Measurements from ENCODE around the gene ST3GAL2. TPM values are rescaled to one million over a fixed set of nuclear protein-coding genes. Genes with fewer than 3 reads are reported as not detected.

The ST3GAL2 gene
- total RNA-seq, 1 experiment from 2014 or later = 45.9 TPM

DNA sequence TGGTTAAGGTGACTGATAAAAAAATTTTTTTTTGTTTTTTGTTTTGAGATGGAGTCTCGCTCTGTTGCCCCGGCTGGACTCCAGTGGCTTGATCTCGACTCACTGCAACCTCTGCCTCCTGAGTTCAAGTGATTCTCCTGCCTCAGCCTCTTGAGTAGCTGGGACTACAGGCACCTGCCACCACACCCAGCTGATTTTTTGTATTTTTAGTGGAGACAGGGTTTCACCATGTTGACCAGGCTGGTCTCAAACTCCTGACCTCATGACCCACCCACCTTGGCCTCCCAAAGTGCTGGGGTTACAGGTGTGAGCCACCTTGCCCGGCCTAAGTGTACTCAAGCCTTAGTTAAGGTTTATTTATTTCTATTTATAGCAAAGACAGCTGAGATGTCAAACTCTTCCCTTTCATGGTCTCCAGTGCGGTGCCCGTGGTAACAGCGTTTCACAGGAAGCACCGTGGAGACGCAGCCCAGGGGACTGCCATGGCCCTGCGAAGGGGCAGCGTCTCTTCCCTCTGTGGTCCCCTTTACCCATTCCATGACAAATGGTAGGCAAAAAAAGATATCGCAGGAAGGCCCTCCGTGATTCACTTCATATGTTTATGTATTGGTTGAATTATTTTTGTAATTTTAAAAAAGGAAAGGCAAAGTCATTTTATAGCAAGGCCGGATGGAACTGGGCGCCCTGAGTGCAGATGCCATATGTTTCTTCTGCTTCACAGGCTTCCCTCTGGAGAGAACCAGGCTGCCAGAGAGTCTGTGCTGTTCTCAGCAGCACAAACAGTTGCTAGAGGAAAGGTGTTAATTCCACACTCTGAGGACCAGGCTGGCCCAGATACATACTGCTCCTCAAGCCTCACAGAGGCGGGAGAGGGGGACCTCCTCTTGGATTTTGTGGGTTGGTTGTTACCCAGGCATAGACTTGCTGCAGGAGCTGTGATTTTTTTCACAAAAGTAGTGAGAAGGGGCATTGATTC is 63.0 kb downstream of the ST3GAL2 start:
- H3K36me3 Mint-ChIP-seq (ENCODE audit: insufficient read depth in 1 of 3, low read depth in 3 of 3) = peaks cover 26 to 73% (median 46%) of the 10 kb centered on the region in 3 experiments; a peak in 6 of 7 replicates
- TF ChIP-seq, protein P1, sequence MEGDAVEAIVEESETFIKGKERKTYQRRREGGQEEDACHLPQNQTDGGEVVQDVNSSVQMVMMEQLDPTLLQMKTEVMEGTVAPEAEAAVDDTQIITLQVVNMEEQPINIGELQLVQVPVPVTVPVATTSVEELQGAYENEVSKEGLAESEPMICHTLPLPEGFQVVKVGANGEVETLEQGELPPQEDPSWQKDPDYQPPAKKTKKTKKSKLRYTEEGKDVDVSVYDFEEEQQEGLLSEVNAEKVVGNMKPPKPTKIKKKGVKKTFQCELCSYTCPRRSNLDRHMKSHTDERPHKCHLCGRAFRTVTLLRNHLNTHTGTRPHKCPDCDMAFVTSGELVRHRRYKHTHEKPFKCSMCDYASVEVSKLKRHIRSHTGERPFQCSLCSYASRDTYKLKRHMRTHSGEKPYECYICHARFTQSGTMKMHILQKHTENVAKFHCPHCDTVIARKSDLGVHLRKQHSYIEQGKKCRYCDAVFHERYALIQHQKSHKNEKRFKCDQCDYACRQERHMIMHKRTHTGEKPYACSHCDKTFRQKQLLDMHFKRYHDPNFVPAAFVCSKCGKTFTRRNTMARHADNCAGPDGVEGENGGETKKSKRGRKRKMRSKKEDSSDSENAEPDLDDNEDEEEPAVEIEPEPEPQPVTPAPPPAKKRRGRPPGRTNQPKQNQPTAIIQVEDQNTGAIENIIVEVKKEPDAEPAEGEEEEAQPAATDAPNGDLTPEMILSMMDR (conservative IDR thresholded peaks at IDR 0.05) = no peak
- no peak overlapping the region; a peak in 1 of 5 replicates for H3K4me3 Mint-ChIP-seq
- Histone ChIP-seq H2BK15ac (ENCODE audit: low read depth, low read length) (no peak overlapping the region), H3K9ac (ENCODE audit: extremely low read depth, insufficient read length, low read length) (no peak overlapping the region), H3T11ph (ENCODE audit: low read length) (no peak overlapping the region), H3K4ac (ENCODE audit: low read depth, low read length) (no peak overlapping the region), H2AFZ (ENCODE audit: low read length) (no peak overlapping the region), H3K4me2 (ENCODE audit: insufficient read depth, insufficient read length, low read length) (no peak overlapping the region), H3K4me1 (ENCODE audit: insufficient read depth, low read length) (no peaks in the 10 kb centered on the region; the same call in 1 of the 2 replicates), H3K23ac (ENCODE audit: insufficient read length, low read depth, low read length) (no peak overlapping the region), H4K5ac (ENCODE audit: insufficient read length, low read depth, low read length) (no peak overlapping the region), H3K14ac (ENCODE audit: insufficient read depth, low read length) (no peak overlapping the region), H2AK5ac (ENCODE audit: insufficient read length, low read length) (no peak overlapping the region), H4K91ac (ENCODE audit: insufficient read length, low read depth, low read length) (no peak overlapping the region), H2BK120ac (ENCODE audit: low read depth, low read length, poor library complexity, severe bottlenecking) (no peak overlapping the region), H3K27ac (ENCODE audit: insufficient read length, low read depth, low read length) (no peak overlapping the region), H3K9me3 (ENCODE audit: control insufficient read depth, low read depth, low read length) (no peaks in the 10 kb centered on the region), H3K79me2 (ENCODE audit: insufficient read depth, low read length) (no peaks in the 10 kb centered on the region), H3K56ac (ENCODE audit: insufficient read length, low read depth, low read length) (no peak overlapping the region), H4K20me1 (ENCODE audit: control insufficient read depth, insufficient read depth, insufficient read length) (no peaks in the 10 kb centered on the region), H2BK12ac (ENCODE audit: insufficient read length, low read depth, low read length) (no peak overlapping the region), H3K79me1 (ENCODE audit: insufficient read depth, low read depth, low read length, poor library complexity, severe bottlenecking) (no peaks in the 10 kb centered on the region), H4K8ac (replicated peaks; ENCODE audit: insufficient read length, low read depth, low read length) (no peak overlapping the region), H3K27me3 (ENCODE audit: insufficient read depth, low read length) (no peaks in the 10 kb centered on the region), H2BK5ac (ENCODE audit: insufficient read length, low read length) (no peak overlapping the region), H2BK20ac (ENCODE audit: low read depth, low read length, poor library complexity, severe bottlenecking) (no peak overlapping the region), H3K23me2 (ENCODE audit: insufficient read length, low read depth, low read length, poor library complexity, severe bottlenecking) (no peaks in the 10 kb centered on the region), H3K18ac (ENCODE audit: insufficient read length, low read depth, low read length) (no peak overlapping the region)
- no CpG with 5 or more reads among the region's 16 CpGs for WGBS (ENCODE audit: extremely low coverage, insufficient read length, low lambda C conversion rate)
- no peaks in the 10 kb centered on the region for H3K9me3 Mint-ChIP-seq
- no peaks in the 10 kb centered on the region; the same call in 1 of the 2 replicates for H3K27me3 Mint-ChIP-seq (ENCODE audit: low read depth)
- DNase-seq = no peak
- peaks cover 0 to 10% of the 10 kb centered on the region in 2 experiments; a peak in 2 of 4 replicates for H3K4me1 Mint-ChIP-seq
- H3K27ac Mint-ChIP-seq = peak overlapping the region; percentile 19 to 89 (median 65); a peak in 4 of 7 replicates
